Peyer's patch (tissue), 4 donors: ENCODE results near the gene MAPT.

Experiments used
- POLR2A ChIP-seq, 2 donors: fragments of 450-650 bp; IDR thresholded peaks; one replicate each; pipeline ENCODE4 v1.5.1; 2017; ENCODE audit warnings: antibody characterized with exemption in 2 of 2, mild to moderate bottlenecking in 2 of 2, moderate library complexity in 2 of 2
- TF ChIP-seq, protein P1 (sequence below), 6 experiments: fragments of 450-650 bp in 4 of 6; fragments of 200-600 bp in 2 of 6; sonication (generic) in 1 of 6; IDR thresholded peaks; one replicate each; pipeline ENCODE4 v1.5.1; 2017 to 2019; ENCODE audit warnings: antibody characterized with exemption in 6 of 6, mild to moderate bottlenecking in 3 of 6, moderate library complexity in 1 of 6

DNA sequence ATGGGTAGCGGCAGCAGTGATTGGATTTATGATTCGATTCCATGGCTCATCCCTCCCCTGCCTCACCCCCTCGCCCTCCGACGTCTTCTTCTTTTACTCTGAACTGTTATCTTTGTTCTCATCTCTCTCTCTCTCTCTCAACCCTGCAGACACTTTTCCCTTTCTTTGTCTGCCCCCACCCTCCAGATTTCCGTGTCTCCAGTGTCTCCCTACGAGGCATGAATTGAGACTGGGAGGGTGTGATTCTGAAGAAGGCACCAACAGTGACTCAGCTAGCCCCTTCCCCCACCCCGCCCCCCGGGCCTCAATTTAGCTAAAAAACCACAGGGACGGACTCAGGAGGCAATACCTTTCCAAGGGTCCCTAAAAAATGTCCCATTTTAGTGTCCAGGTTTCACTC, 57.0 kb downstream of the MAPT start:
- TF ChIP-seq POLR2A (IDR thresholded peaks at IDR 0.05) = no peak
- TF ChIP-seq, protein P1, sequence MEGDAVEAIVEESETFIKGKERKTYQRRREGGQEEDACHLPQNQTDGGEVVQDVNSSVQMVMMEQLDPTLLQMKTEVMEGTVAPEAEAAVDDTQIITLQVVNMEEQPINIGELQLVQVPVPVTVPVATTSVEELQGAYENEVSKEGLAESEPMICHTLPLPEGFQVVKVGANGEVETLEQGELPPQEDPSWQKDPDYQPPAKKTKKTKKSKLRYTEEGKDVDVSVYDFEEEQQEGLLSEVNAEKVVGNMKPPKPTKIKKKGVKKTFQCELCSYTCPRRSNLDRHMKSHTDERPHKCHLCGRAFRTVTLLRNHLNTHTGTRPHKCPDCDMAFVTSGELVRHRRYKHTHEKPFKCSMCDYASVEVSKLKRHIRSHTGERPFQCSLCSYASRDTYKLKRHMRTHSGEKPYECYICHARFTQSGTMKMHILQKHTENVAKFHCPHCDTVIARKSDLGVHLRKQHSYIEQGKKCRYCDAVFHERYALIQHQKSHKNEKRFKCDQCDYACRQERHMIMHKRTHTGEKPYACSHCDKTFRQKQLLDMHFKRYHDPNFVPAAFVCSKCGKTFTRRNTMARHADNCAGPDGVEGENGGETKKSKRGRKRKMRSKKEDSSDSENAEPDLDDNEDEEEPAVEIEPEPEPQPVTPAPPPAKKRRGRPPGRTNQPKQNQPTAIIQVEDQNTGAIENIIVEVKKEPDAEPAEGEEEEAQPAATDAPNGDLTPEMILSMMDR (IDR thresholded peaks at IDR 0.05) = no peak
